K562 (cell line): ENCODE results near the gene SKIC8. TPM values are rescaled to one million over a fixed set of nuclear protein-coding genes. Genes with fewer than 3 reads are reported as not detected.

ENCODE experiments used
- ATAC-seq: fragments of 200-7000 bp; cut with Tn5 transposase; 3 replicates; pipeline ENCODE4 v1.9.1; 2020; ENCODE audit warnings: moderate library complexity
- BruUV-seq: library from RNA; stranded (reverse); fragments of 400-500 nt; replicated peaks from 2 replicates; lab custom pipeline; 2021; lab: Mats Ljungman, UMichigan
- CTCF ChIA-PET: fragments of 300-600 bp; formaldehyde crosslinking; extraction: SDS; loops from one replicate; lab custom pipeline; 2021; ENCODE audit warnings: low intra/inter-chr PET ratio; lab: Yijun Ruan, JAX
- POLR2A ChIA-PET: fragments of 300-600, 350-650 bp; sonication (Branson Sonifier 250); formaldehyde crosslinking; extraction: SDS; loops from one replicate; lab custom pipeline; 2021; ENCODE audit warnings: antibody characterized with exemption, inconsistent platforms; lab: Yijun Ruan, JAX
- DNase-seq, 4 experiments: peaks; one replicate each; pipeline versions ENCODE4 v3.0.0 to v3.0.0-alpha.2; 2011 to 2018; ENCODE audit warnings: low spot score in 3 of 4, mixed read lengths in 3 of 4; ENCODE audit errors: extremely low read depth in 1 of 4
- FAIRE-seq: peaks from 2 replicates; lab custom pipeline; 2011; peaks lifted over from hg19 to GRCh38; lab: Jason Lieb, UNC
- H2AFZ ChIP-seq: 2 replicates; pipeline ENCODE4 v1.6.0; 2011; ENCODE audit warnings: low read depth, low read length, control low read depth, inconsistent platforms
- H3K27ac ChIP-seq: fragments of 200-600 bp; 3 replicates; pipeline ENCODE4 v1.8.0; 2011; ENCODE audit warnings: low read depth, mild to moderate bottlenecking, control low read depth, inconsistent platforms, low read length, moderate library complexity, mixed read lengths; ENCODE audit errors: extremely low read depth
- H3K27me3 ChIP-seq, 2 experiments: fragments of 300-600 bp in 1 of 2; 2 replicates in 1 of 2; 3 replicates in 1 of 2; pipeline versions ENCODE4 v1.6.0 to v1.8.0; 2011; ENCODE audit warnings: inconsistent platforms in 2 of 2, low read length in 2 of 2, mild to moderate bottlenecking in 1 of 2, mixed read lengths in 1 of 2, moderate library complexity in 1 of 2; ENCODE audit not compliant: control insufficient read depth in 2 of 2, insufficient read depth in 2 of 2
- H3K36me3 ChIP-seq: fragments of 300-600 bp; 3 replicates; pipeline ENCODE4 v1.8.0; 2011; ENCODE audit warnings: mild to moderate bottlenecking, low read length, inconsistent platforms; ENCODE audit not compliant: control insufficient read depth, insufficient read depth
- H3K4me1 ChIP-seq, 2 experiments: fragments of 200-600 bp in 1 of 2; replicated peaks in 1 of 2; 2 replicates in 1 of 2; 3 replicates in 1 of 2; pipeline versions ENCODE4 v1.5.1 to v1.8.0; 2011; ENCODE audit warnings: inconsistent platforms in 2 of 2, low read length in 2 of 2, mild to moderate bottlenecking in 1 of 2, mixed read lengths in 1 of 2, moderate library complexity in 1 of 2; ENCODE audit not compliant: control insufficient read depth in 2 of 2, insufficient read depth in 2 of 2
- H3K4me2 ChIP-seq: 2 replicates; pipeline ENCODE4 v1.6.1; 2011; ENCODE audit warnings: low read length, control low read depth, inconsistent platforms, mixed read lengths; ENCODE audit not compliant: insufficient read depth
- H3K4me3 ChIP-seq: fragments of 200-600 bp; sonication (generic), shearing (Covaris generic); 2 replicates; pipeline ENCODE4 v1.5.1; 2016; ENCODE audit warnings: control low read depth, inconsistent platforms
- H3K79me2 ChIP-seq: fragments of 200-600 bp; 3 replicates; pipeline ENCODE4 v1.8.0; 2011; ENCODE audit warnings: low read length, inconsistent platforms; ENCODE audit not compliant: control insufficient read depth, insufficient read depth
- H3K9ac ChIP-seq, 2 experiments: 2 replicates each; pipeline versions ENCODE4 v1.6.0 to v1.6.1; 2011; ENCODE audit warnings: low read depth in 2 of 2, low read length in 2 of 2, control low read depth in 1 of 2, inconsistent platforms in 1 of 2, mild to moderate bottlenecking in 1 of 2, mixed read lengths in 1 of 2; ENCODE audit not compliant: insufficient read depth in 1 of 2
- H3K9me1 ChIP-seq: one replicate; pipeline ENCODE4 v1.6.0; 2011; ENCODE audit warnings: inconsistent platforms, mild to moderate bottlenecking, low read length, moderate library complexity; ENCODE audit not compliant: control insufficient read depth, insufficient read depth
- H3K9me3 ChIP-seq: replicated peaks from 2 replicates; pipeline ENCODE4 v1.5.1; 2011; ENCODE audit warnings: low read depth, low read length, inconsistent platforms; ENCODE audit not compliant: control insufficient read depth, insufficient read depth
- H4K20me1 ChIP-seq: replicated peaks from 2 replicates; pipeline ENCODE4 v1.6.1; 2011; ENCODE audit warnings: low read length, inconsistent platforms, mixed read lengths; ENCODE audit not compliant: control insufficient read depth, insufficient read depth
- FOXK1 ChIP-seq: sonication (generic); formaldehyde crosslinking; IDR thresholded peaks from 2 replicates; pipeline ENCODE4 v1.8.0; 2022; ENCODE audit warnings: missing genetic modification reagents, mild to moderate bottlenecking, borderline replicate concordance
- HEY1 ChIP-seq: fragments of 250-450 bp; sonication (Bioruptor Pico); IDR thresholded peaks from 2 replicates; pipeline ENCODE4 v1.5.0; 2020; ENCODE audit warnings: mild to moderate bottlenecking, moderate library complexity, borderline replicate concordance
- IFI16 ChIP-seq: fragments of 250-450 bp; sonication (Bioruptor Pico); IDR thresholded peaks from 2 replicates; pipeline ENCODE4 v2.1.2; 2022; ENCODE audit warnings: mild to moderate bottlenecking, inconsistent platforms
- MIER1 ChIP-seq: fragments of 450-650 bp; IDR thresholded peaks from 2 replicates; pipeline ENCODE4 v1.6.1; 2016; ENCODE audit warnings: antibody characterized with exemption, mild to moderate bottlenecking, low read depth
- MITF ChIP-seq: IDR thresholded peaks from 2 replicates; pipeline ENCODE4 v1.6.1; 2014; ENCODE audit warnings: antibody characterized with exemption
- NUFIP1 ChIP-seq: fragments of 450-650 bp; IDR thresholded peaks from 2 replicates; pipeline ENCODE4 v1.6.1; 2018; ENCODE audit not compliant: partially characterized antibody
- RBM14 ChIP-seq: fragments of 200-400 bp; formaldehyde crosslinking; IDR thresholded peaks from 2 replicates; pipeline ENCODE4 v1.6.1; 2018; ENCODE audit warnings: low read depth, mild to moderate bottlenecking, low read length, moderate library complexity, borderline replicate concordance; ENCODE audit not compliant: insufficient read depth
- RCOR1 ChIP-seq, 2 experiments: IDR thresholded peaks; 2 replicates each; pipeline ENCODE4 v1.6.1; 2012; ENCODE audit warnings: low read depth in 2 of 2, low read length in 2 of 2, borderline replicate concordance in 1 of 2, improper control_type of control experiment in 1 of 2
- SMARCA4 ChIP-seq: fragments of 450-650 bp; IDR thresholded peaks from 2 replicates; pipeline ENCODE4 v1.6.1; 2016
- SMARCA5 ChIP-seq: fragments of 450-650 bp; IDR thresholded peaks from 2 replicates; pipeline ENCODE4 v1.6.1; 2016
- ZFP30 ChIP-seq: fragments of 250-450 bp; sonication (Bioruptor Pico); IDR thresholded peaks from 2 replicates; pipeline ENCODE4 v1.8.0; 2022; ENCODE audit warnings: moderate library complexity, mild to moderate bottlenecking, inconsistent platforms, borderline replicate concordance
- ZNF121 ChIP-seq: sonication (generic); formaldehyde crosslinking; conservative IDR thresholded peaks from 2 replicates; pipeline ENCODE4 v1.8.0; 2022; ENCODE audit warnings: missing genetic modification reagents
- ZNF354B ChIP-seq: fragments of 250-450 bp; sonication (Bioruptor Pico); IDR thresholded peaks from 2 replicates; pipeline ENCODE4 v1.4.0; 2020
- ZNF696 ChIP-seq: fragments of 250-450 bp; sonication (Bioruptor Pico); conservative IDR thresholded peaks from 2 replicates; pipeline ENCODE4 v1.4.0; 2020; ENCODE audit warnings: mild to moderate bottlenecking, moderate library complexity
- ZNF699 ChIP-seq: fragments of 250-450 bp; sonication (Bioruptor Pico); IDR thresholded peaks from 2 replicates; pipeline ENCODE4 v1.8.0; 2021; ENCODE audit warnings: mild to moderate bottlenecking, moderate library complexity; ENCODE audit not compliant: insufficient replicate concordance
- WGBS: fragments of 100-300 bp; shearing (Covaris generic); methylation state at CpG from one replicate; pipeline ENCODE4 v1.1.6; 2016; ENCODE audit warnings: low coverage, mixed read lengths; ENCODE audit not compliant: insufficient coverage; ENCODE audit errors: missing lambda C conversion rate; 5-methylcytosine and 5-hydroxymethylcytosine counted together
- in situ Hi-C: fragments of 300-500 bp; cut with MboI; formaldehyde crosslinking; loops from 4 replicates; pipeline ENCODE4 v1.15.0; 2018; ENCODE audit warnings: inconsistent platforms, mixed read lengths
- intact Hi-C: fragments of 100-400 bp; cut with micrococcal nuclease; formaldehyde crosslinking; loops from 2 replicates; pipeline ENCODE4 v1.14.2; 2022
- polyA plus RNA-seq, 8 experiments: library from polyadenylated mRNA; depleted of rRNA in 4 of 8; stranded (reverse) in 5 of 8; unstranded in 3 of 8; fragments of >200 nt; fragmentation: Nextera tagmentation in 2 of 8; fragmentation: Illumina TruSeq in 1 of 8; extraction: Ambion mirVana in 2 of 8; extraction: Trizol in 1 of 8; gene quantifications; 2 replicates each; pipeline versions ENCODE4 v1.2.1 to v1.2.3, GENCODE V29; 2011 to 2014; ENCODE audit warnings: inconsistent platforms in 1 of 8, missing spikeins in 1 of 8
- total RNA-seq, 7 experiments: library from RNA; depleted of rRNA in 6 of 7; stranded (reverse); fragments of >200 nt in 6 of 7; fragmentation: Illumina TruSeq in 2 of 7; extraction: Trizol in 2 of 7; gene quantifications; 2 replicates each; pipeline versions ENCODE4 v1.2.1 to v1.2.3, GENCODE V29; 2011 to 2021; ENCODE audit warnings: low replicate concordance in 1 of 7
- TF ChIP-seq, protein P1 (sequence below): fragments of 250-450 bp; sonication (Bioruptor Pico); IDR thresholded peaks from 2 replicates; pipeline ENCODE4 v1.9.0; 2021; ENCODE audit warnings: mild to moderate bottlenecking, inconsistent platforms
- TF ChIP-seq, protein P2 (sequence below): fragments of 450-650 bp; IDR thresholded peaks from 2 replicates; pipeline ENCODE4 v1.6.1; 2016; ENCODE audit warnings: borderline replicate concordance
- TF ChIP-seq, protein P3 (sequence below): sonication (generic); formaldehyde crosslinking; IDR thresholded peaks from 2 replicates; pipeline ENCODE4 v1.8.1; 2023; ENCODE audit warnings: mild to moderate bottlenecking, missing genetic modification reagents

The SKIC8 gene
- total and polyA plus RNA-seq, 9 of the 15 experiments (the other 6 are each of a cell fraction or from before 2014, with no cell fraction given): 79.5 to 389 (median 146) TPM

DNA sequence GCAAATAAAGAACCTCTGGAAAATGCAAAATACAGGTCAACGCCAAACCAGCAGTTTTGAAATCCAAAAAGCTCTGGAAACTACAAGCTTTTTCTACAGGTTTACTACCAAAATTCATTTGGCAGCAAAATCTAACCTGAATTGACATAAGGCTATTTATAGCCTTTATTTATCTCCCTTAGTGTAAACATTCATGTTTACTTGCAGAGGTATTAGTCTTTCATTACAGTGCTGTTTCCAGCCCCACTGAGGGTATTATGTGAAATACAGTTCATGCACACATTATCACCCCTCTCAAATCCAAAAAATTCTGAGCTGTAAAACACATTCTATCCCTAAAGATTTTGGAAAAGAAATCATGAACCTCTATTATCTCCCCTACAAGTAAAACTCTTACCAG lies 7.2 kb downstream of the SKIC8 start:
- Histone ChIP-seq H2AFZ (no peak overlapping the region), H3K9me3 (no peaks in the 10 kb centered on the region), H3K27ac (no peak overlapping the region), H3K27me3 (no peaks in the 10 kb centered on the region), H3K4me3 (no peak overlapping the region), H3K36me3 (peaks cover 86% of the 10 kb centered on the region), H4K20me1 (no peaks in the 10 kb centered on the region), H3K4me2 (no peak overlapping the region), H3K9me1 (no peaks in the 10 kb centered on the region), H3K79me2 (peaks cover 14% of the 10 kb centered on the region), H3K4me1 (no peaks in the 10 kb centered on the region; a peak in 1 of 5 replicates), H3K9ac (no peak overlapping the region)
- intact Hi-C loops: no loop called here
- no TSS peak for BruUV-seq
- ATAC-seq: no peak
- DNase-seq: no peak
- no peak for FAIRE-seq
- WGBS: 95% methylated on average over 1 of the region's 1 CpG
- ChIA-PET POLR2A (interaction anchor here (0.6 to 1.9 kb wide), 3 partner anchors 11 to 42 kb away, joined by 3 to 7 read pairs (median 4); no protein-coding TSS in a partner anchor), CTCF (no interaction called here)
- in situ Hi-C loops: no loop called here
- TF ChIP-seq MITF (no peak), SMARCA4 (no peak), SMARCA5 (no peak), ZNF696 (CRISPR knock-in tag) (no peak), HEY1 (CRISPR knock-in tag) (no peak), ZNF354B (CRISPR knock-in tag) (no peak), NUFIP1 (no peak), ZFP30 (CRISPR knock-in tag) (no peak), RCOR1 (IDR thresholded peaks at IDR 0.05; ENCODE audit: borderline replicate concordance in 1 of 2, low read depth in 2 of 2, low read length in 2 of 2) (no peak), FOXK1 (CRISPR knock-in tag) (no peak), ZNF699 (CRISPR knock-in tag) (no peak), IFI16 (CRISPR knock-in tag) (no peak), ZNF121 (CRISPR knock-in tag) (no peak), RBM14 (no peak), MIER1 (no peak)
- TF ChIP-seq, protein P1, sequence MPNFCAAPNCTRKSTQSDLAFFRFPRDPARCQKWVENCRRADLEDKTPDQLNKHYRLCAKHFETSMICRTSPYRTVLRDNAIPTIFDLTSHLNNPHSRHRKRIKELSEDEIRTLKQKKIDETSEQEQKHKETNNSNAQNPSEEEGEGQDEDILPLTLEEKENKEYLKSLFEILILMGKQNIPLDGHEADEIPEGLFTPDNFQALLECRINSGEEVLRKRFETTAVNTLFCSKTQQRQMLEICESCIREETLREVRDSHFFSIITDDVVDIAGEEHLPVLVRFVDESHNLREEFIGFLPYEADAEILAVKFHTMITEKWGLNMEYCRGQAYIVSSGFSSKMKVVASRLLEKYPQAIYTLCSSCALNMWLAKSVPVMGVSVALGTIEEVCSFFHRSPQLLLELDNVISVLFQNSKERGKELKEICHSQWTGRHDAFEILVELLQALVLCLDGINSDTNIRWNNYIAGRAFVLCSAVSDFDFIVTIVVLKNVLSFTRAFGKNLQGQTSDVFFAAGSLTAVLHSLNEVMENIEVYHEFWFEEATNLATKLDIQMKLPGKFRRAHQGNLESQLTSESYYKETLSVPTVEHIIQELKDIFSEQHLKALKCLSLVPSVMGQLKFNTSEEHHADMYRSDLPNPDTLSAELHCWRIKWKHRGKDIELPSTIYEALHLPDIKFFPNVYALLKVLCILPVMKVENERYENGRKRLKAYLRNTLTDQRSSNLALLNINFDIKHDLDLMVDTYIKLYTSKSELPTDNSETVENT (CRISPR knock-in tag): no peak
- TF ChIP-seq, protein P2, sequence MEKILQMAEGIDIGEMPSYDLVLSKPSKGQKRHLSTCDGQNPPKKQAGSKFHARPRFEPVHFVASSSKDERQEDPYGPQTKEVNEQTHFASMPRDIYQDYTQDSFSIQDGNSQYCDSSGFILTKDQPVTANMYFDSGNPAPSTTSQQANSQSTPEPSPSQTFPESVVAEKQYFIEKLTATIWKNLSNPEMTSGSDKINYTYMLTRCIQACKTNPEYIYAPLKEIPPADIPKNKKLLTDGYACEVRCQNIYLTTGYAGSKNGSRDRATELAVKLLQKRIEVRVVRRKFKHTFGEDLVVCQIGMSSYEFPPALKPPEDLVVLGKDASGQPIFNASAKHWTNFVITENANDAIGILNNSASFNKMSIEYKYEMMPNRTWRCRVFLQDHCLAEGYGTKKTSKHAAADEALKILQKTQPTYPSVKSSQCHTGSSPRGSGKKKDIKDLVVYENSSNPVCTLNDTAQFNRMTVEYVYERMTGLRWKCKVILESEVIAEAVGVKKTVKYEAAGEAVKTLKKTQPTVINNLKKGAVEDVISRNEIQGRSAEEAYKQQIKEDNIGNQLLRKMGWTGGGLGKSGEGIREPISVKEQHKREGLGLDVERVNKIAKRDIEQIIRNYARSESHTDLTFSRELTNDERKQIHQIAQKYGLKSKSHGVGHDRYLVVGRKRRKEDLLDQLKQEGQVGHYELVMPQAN: no peak
- TF ChIP-seq, protein P3, sequence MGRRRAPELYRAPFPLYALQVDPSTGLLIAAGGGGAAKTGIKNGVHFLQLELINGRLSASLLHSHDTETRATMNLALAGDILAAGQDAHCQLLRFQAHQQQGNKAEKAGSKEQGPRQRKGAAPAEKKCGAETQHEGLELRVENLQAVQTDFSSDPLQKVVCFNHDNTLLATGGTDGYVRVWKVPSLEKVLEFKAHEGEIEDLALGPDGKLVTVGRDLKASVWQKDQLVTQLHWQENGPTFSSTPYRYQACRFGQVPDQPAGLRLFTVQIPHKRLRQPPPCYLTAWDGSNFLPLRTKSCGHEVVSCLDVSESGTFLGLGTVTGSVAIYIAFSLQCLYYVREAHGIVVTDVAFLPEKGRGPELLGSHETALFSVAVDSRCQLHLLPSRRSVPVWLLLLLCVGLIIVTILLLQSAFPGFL (CRISPR knock-in tag): no peak
